ENCODE results near the gene HIGD1C. TPM values are rescaled to one million over a fixed set of nuclear protein-coding genes. Genes with fewer than 3 reads are reported as not detected.

Gene HIGD1C
- total and polyA plus RNA-seq, 4 donors, result not detected

DNA sequence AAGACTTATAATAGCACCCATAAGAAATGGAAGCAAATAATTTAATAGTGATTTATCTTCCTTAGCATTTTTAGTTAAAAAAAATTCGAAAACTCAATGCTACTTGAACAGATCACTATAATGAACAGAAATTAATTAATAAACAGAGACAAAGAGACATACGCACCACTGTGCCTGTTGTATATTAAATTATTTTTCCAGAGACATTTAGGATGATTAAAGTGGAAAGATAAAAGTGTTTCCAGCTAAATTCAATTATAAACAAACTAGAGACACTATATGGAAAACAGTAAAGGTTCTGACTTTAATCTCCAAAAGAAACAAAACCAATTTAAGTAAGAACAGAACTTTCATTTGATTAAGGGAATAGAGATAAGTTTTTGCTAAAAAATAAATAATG, 3.4 kb downstream of the HIGD1C start:
- Histone ChIP-seq H3K4me1 (ENCODE audit: control insufficient read depth in 1 of 2, insufficient read depth in 2 of 2, low read length in 2 of 2) (no peaks in the 10 kb centered on the region), H3K27ac (ENCODE audit: low read depth in 1 of 2, low read length in 2 of 2) (no peak overlapping the region), H3K27me3 (ENCODE audit: control insufficient read depth in 1 of 2, insufficient read depth in 2 of 2, low read length in 1 of 2) (no peaks in the 10 kb centered on the region), H3K4me3 (ENCODE audit: low read length in 2 of 2) (no peak overlapping the region), H3K9me3 (ENCODE audit: control insufficient read depth, low read length) (no peaks in the 10 kb centered on the region), H3K36me3 (ENCODE audit: control insufficient read depth in 1 of 2, insufficient read depth in 2 of 2, low read length in 1 of 2) (no peaks in the 10 kb centered on the region)
- intact Hi-C loops (cut with DNase I), result no loop called here
- 63 to 88% methylated on average over 2 of the region's 2 CpGs for WGBS, 2 donors
- no peak for ATAC-seq (ENCODE audit: low FRiP score)
- DNase-seq, result no peak

DNA sequence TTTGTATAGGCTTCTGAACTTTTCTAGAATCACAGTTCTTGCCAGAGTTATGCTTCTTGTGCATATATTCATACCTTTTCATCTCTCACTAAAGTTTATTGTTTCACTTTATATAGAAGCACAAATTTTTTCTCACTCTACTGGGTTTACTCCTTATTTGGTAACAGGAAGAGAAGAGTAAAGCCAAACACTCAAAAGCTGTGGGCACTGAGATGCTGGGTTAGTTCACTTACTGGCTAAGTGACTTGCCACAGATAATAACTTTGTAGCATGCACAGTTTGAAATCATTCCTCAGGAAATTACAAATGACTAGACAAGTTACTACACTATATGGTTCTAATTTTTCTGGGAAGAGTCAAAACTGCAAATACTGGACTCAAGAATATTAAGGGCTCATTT, 7.8 kb downstream of the HIGD1C start:
- no peak overlapping the region for H3K4me3 ChIP-seq (ENCODE audit: low read length in 2 of 2)
- intact Hi-C loops (cut with DNase I), result no loop called here
- no peaks in the 10 kb centered on the region for H3K36me3 ChIP-seq (ENCODE audit: control insufficient read depth in 1 of 2, insufficient read depth in 2 of 2, low read length in 1 of 2)
- ATAC-seq (ENCODE audit: low FRiP score) (no peak), DNase-seq (no peak)
- H3K27me3 ChIP-seq (ENCODE audit: control insufficient read depth in 1 of 2, insufficient read depth in 2 of 2, low read length in 1 of 2), result no peaks in the 10 kb centered on the region
- H3K27ac ChIP-seq (ENCODE audit: low read depth in 1 of 2, low read length in 2 of 2), result no peak overlapping the region
- H3K4me1 ChIP-seq (ENCODE audit: control insufficient read depth in 1 of 2, insufficient read depth in 2 of 2, low read length in 2 of 2), result no peaks in the 10 kb centered on the region
- H3K9me3 ChIP-seq (ENCODE audit: control insufficient read depth, low read length), result no peaks in the 10 kb centered on the region

DNA sequence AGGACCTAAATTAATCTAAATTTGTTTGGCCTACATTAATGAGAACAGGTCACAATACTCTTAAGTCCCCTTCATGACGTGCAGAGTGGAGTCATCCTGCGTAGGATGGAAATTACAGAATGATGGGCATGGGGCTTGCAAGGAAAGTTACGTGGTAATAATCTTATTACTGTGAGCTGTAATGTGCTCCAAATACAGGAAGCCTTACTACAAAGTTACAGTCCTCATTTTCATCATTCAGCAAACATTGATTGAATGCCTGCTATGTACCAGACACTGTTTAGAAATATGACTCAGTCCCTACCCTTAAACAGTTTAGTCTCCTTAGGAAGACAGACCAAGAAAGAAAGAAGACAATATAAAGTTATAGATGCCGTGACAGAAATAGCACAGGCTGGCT, 9.4 kb downstream of the HIGD1C start:
- Histone ChIP-seq H3K27ac (ENCODE audit: low read depth in 1 of 2, low read length in 2 of 2) (no peak overlapping the region), H3K27me3 (ENCODE audit: control insufficient read depth in 1 of 2, insufficient read depth in 2 of 2, low read length in 1 of 2) (no peaks in the 10 kb centered on the region), H3K36me3 (ENCODE audit: control insufficient read depth in 1 of 2, insufficient read depth in 2 of 2, low read length in 1 of 2) (no peaks in the 10 kb centered on the region), H3K4me1 (ENCODE audit: control insufficient read depth in 1 of 2, insufficient read depth in 2 of 2, low read length in 2 of 2) (no peaks in the 10 kb centered on the region), H3K9me3 (ENCODE audit: control insufficient read depth, low read length) (no peaks in the 10 kb centered on the region), H3K4me3 (ENCODE audit: low read length in 2 of 2) (no peak overlapping the region)
- DNase-seq, result no peak
- WGBS, 2 donors, result 91 to 92% methylated on average over 4 of the region's 4 CpGs
- ATAC-seq (ENCODE audit: low FRiP score), result no peak
- intact Hi-C loops (cut with DNase I), result no loop called here

DNA sequence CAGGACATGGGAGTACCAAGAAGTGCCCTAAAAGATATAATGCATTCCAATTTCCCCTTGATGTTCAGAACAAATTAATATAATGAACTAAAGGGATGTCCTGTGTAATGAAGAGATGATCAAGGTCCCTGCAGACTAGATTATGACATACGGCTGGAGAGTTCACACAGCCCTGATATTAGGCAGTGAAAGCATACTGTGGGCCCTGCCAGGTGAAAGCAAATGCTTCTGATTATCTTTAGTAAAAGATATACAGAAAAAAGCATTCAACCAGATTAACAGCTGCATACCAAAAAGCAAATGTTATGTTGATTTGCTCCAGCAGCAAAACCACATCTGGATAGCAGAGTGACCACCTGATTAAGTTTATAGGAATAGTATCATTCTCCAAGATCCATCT, 12.1 kb downstream of the HIGD1C start:
- WGBS, 2 donors, result 0 to 92% methylated on average over 1 of the region's 1 CpG
- no peak for DNase-seq

DNA sequence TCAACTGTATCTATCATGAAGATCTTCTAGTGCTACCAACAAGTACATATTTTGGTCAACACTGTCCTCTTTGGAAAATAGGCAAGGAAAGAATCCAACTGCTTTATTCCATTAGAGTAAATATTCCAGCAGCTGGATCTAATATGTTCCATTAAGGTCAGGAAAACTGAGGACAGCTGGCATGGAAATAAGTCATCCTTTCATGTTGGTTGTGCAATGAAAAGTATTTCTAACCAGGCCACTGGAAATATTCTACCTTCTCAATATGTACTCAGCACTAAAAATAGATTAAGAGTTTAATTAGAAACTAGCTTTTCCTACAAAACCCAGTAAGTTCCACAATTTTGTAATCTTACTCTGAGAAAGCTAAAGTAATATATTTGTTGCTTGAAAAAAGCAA, 19.6 kb downstream of the HIGD1C start:
- H3K27ac ChIP-seq (ENCODE audit: low read depth in 1 of 2, low read length in 2 of 2), result no peak overlapping the region
- no peaks in the 10 kb centered on the region for H3K4me1 ChIP-seq (ENCODE audit: control insufficient read depth in 1 of 2, insufficient read depth in 2 of 2, low read length in 2 of 2)
- no peak overlapping the region for H3K4me3 ChIP-seq (ENCODE audit: low read length in 2 of 2)
- DNase-seq (no peak), ATAC-seq (ENCODE audit: low FRiP score) (no peak)
- intact Hi-C loops (cut with DNase I), result no loop called here
- H3K9me3 ChIP-seq (ENCODE audit: control insufficient read depth, low read length), result no peaks in the 10 kb centered on the region
- no peaks in the 10 kb centered on the region for H3K27me3 ChIP-seq (ENCODE audit: control insufficient read depth in 1 of 2, insufficient read depth in 2 of 2, low read length in 1 of 2)
- H3K36me3 ChIP-seq (ENCODE audit: control insufficient read depth in 1 of 2, insufficient read depth in 2 of 2, low read length in 1 of 2), result no peaks in the 10 kb centered on the region

More for the DNA sequence above, 12.1 kb downstream of the HIGD1C start:
- H3K4me3 ChIP-seq (ENCODE audit: low read length in 2 of 2), result no peak overlapping the region
- no peak for ATAC-seq (ENCODE audit: low FRiP score)
- H3K27ac ChIP-seq (ENCODE audit: low read depth in 1 of 2, low read length in 2 of 2), result no peak overlapping the region
- intact Hi-C loops (cut with DNase I), result no loop called here
- H3K36me3 ChIP-seq (ENCODE audit: control insufficient read depth in 1 of 2, insufficient read depth in 2 of 2, low read length in 1 of 2), result no peaks in the 10 kb centered on the region
- H3K9me3 ChIP-seq (ENCODE audit: control insufficient read depth, low read length), result no peaks in the 10 kb centered on the region
- no peaks in the 10 kb centered on the region for H3K27me3 ChIP-seq (ENCODE audit: control insufficient read depth in 1 of 2, insufficient read depth in 2 of 2, low read length in 1 of 2)
- no peaks in the 10 kb centered on the region for H3K4me1 ChIP-seq (ENCODE audit: control insufficient read depth in 1 of 2, insufficient read depth in 2 of 2, low read length in 2 of 2)

DNA sequence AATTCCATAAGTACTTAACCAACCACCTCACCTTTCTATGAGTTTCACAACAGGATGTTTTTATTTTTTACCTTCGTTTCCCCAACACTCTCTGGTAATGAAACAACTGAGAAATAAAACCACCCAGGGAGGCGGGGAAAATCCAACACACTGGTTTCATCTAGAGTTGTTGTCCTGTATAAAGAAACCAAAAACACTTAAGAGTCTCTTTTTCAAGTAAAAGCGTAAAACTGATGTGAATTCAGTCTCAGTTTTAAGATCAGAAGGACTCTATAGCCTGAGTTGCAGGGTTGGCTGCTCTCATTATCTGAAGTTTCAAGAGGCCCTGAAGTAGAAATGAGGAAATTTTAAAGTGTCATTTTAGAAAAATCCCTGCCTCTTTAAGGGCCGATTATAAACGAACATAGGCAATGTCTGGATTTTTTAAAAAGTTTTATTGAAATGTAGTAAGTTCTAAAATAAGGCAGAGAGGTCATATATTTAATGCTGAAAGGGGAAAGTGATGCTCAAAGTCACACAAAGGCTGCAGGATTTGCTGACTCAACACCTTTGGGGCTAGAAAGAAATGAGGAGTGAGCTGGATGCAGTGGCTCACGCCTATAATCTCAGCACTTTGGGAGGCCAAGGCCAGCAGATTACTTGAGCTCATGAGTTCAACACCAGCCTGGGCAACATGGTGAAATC, 27.2 kb downstream of the HIGD1C start:
- Histone ChIP-seq H3K4me3 (ENCODE audit: low read length in 2 of 2) (no peak overlapping the region), H3K27ac (ENCODE audit: low read depth in 1 of 2, low read length in 2 of 2) (no peak overlapping the region), H3K36me3 (ENCODE audit: control insufficient read depth in 1 of 2, insufficient read depth in 2 of 2, low read length in 1 of 2) (no peaks in the 10 kb centered on the region), H3K9me3 (ENCODE audit: control insufficient read depth, low read length) (no peaks in the 10 kb centered on the region), H3K27me3 (ENCODE audit: control insufficient read depth in 1 of 2, insufficient read depth in 2 of 2, low read length in 1 of 2) (no peaks in the 10 kb centered on the region), H3K4me1 (ENCODE audit: control insufficient read depth in 1 of 2, insufficient read depth in 2 of 2, low read length in 2 of 2) (peaks cover 0 to 4% of the 10 kb centered on the region in 2 donors)
- WGBS, 2 donors, result 82 to 83% methylated on average over 6 of the region's 6 CpGs
- intact Hi-C loops (cut with DNase I), result no loop called here
- ATAC-seq (ENCODE audit: low FRiP score) (no peak), DNase-seq (no peak)

DNA sequence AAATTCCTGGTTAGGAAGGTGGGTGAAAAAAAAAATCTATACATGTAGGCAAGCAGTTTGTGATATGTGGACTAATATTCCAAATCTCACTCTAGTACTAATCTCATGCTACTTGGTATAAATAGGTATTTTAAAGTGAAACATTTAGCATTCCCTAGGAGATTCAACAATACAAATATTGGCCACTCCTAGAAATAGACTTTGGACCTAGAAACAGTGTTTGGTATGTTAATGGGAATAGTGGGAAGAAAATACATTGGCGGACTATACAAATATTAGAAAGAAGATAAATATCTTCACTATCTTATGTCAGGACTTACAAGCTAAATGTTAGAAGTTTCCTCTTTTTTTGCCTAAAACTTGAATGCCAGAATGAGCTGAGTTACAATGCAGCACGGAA, 28.2 kb downstream of the HIGD1C start:
- WGBS, 2 donors, result 97 to 98% methylated on average over 2 of the region's 2 CpGs
- no peak for DNase-seq
- no peaks in the 10 kb centered on the region for H3K27me3 ChIP-seq (ENCODE audit: control insufficient read depth in 1 of 2, insufficient read depth in 2 of 2, low read length in 1 of 2)
- intact Hi-C loops (cut with DNase I), result no loop called here
- H3K27ac ChIP-seq (ENCODE audit: low read depth in 1 of 2, low read length in 2 of 2), result no peak overlapping the region
- H3K9me3 ChIP-seq (ENCODE audit: control insufficient read depth, low read length), result no peaks in the 10 kb centered on the region
- no peak for ATAC-seq (ENCODE audit: low FRiP score)
- no peaks in the 10 kb centered on the region for H3K36me3 ChIP-seq (ENCODE audit: control insufficient read depth in 1 of 2, insufficient read depth in 2 of 2, low read length in 1 of 2)
- H3K4me3 ChIP-seq (ENCODE audit: low read length in 2 of 2), result no peak overlapping the region
- H3K4me1 ChIP-seq (ENCODE audit: control insufficient read depth in 1 of 2, insufficient read depth in 2 of 2, low read length in 2 of 2), result peaks cover 0 to 6% of the 10 kb centered on the region in 2 donors

DNA sequence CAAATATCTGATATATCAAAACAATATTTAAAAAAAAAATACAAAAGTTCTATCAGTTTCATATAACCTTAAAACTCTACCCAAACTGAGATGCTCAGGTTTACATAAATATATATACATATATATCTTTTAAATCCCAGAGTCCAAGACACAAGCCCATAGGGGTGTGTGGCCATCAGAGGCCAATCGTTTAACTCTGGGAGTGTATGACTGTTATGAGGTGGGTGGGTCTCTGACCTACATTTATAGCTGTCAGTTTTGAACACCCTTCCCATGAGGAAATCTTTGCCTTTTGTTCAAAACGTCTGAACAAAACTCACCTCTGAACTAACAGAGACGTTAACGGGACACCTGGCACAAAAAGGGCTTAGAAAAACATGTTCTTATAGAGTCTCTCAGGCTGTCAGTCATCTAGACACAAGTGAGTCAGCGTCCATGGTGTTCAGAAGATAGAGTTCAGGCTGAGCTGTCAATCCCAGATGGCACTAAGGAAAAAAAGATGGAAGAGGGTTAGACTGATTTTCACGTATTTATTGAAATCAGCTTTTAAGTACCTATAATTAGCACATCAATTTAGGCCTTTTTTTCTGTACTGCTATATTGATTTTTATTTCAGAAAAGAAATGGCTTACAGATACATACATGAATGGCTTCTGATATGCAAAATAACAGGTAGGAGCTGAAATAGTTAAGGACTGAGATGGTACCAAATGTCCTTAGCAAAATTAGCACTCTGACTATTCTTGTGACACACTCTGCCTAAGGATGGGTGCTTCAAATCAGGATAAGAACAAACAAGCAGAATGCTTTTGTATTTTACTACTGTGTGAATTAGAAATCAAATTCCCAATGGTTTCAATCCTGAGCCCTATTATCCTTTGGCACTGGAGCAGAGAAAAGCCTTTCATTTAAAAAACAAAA, 29.2 kb downstream of the HIGD1C start:
- no peak for ATAC-seq (ENCODE audit: low FRiP score)
- Histone ChIP-seq H3K36me3 (ENCODE audit: control insufficient read depth in 1 of 2, insufficient read depth in 2 of 2, low read length in 1 of 2) (no peaks in the 10 kb centered on the region), H3K27me3 (ENCODE audit: control insufficient read depth in 1 of 2, insufficient read depth in 2 of 2, low read length in 1 of 2) (no peaks in the 10 kb centered on the region), H3K4me3 (ENCODE audit: low read length in 2 of 2) (no peak overlapping the region), H3K27ac (ENCODE audit: low read depth in 1 of 2, low read length in 2 of 2) (peak overlapping the region in 1 of 2 donors; percentile 14), H3K4me1 (ENCODE audit: control insufficient read depth in 1 of 2, insufficient read depth in 2 of 2, low read length in 2 of 2) (peaks cover 2 to 6% of the 10 kb centered on the region in 2 donors), H3K9me3 (ENCODE audit: control insufficient read depth, low read length) (no peaks in the 10 kb centered on the region)
- intact Hi-C loops (cut with DNase I), result loop anchor here in 1 of 2 donors (2.0 kb wide), 1 partner anchor 47 kb away; no protein-coding TSS in a partner anchor
- 58 to 60% methylated on average over 6 of the region's 6 CpGs for WGBS, 2 donors
- no peak for DNase-seq

Measured in aorta (tissue), 5 donors.